ENCODE results near the gene TPCN1.

Gene TPCN1

DNA sequence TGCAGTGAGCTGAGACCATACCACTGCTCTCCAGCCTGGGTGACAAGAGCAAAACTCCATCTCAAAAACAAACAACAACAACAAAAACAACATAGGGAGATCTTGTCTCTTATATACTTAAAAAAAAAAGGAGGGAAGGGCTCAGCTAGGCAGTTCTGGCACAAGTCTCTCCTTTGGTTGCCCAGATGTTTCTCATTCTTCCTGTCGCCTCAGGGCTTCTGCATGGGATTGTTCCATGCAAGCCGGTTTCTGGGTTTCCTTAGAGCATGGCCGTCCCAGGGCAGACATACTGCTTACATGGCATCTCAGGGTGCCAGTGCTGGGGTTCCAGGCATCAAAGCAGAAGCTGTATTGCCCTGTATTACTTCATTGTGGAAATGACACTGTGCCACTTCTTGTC lies 118.8 kb downstream of the TPCN1 start:
- H3K4me2 ChIP-seq (ENCODE audit: low read length, poor library complexity, severe bottlenecking), result no peak overlapping the region
- no peak overlapping the region for H3K4ac ChIP-seq (ENCODE audit: low read depth in 1 of 2, low read length in 2 of 2)
- peaks cover 0 to 8% of the 10 kb centered on the region in 2 experiments for H3K27me3 ChIP-seq (ENCODE audit: control insufficient read depth in 1 of 2, insufficient read depth in 1 of 2, low read length in 2 of 2)
- no peak overlapping the region for H3K9ac ChIP-seq (ENCODE audit: low read length)
- no peak overlapping the region for H2BK15ac ChIP-seq (ENCODE audit: low read depth, poor library complexity, severe bottlenecking)
- no peak for DNase-seq
- no peak overlapping the region for H4K8ac ChIP-seq (ENCODE audit: low read length)
- no peak overlapping the region for H2AK5ac ChIP-seq (ENCODE audit: low read length, severe bottlenecking)
- H3K23ac ChIP-seq (ENCODE audit: low read length in 2 of 2), result no peak overlapping the region
- H3K18ac ChIP-seq (ENCODE audit: low read depth in 1 of 2, low read length in 2 of 2), result no peak overlapping the region
- H2BK12ac ChIP-seq (ENCODE audit: low read length in 2 of 2), result no peak overlapping the region
- H2BK5ac ChIP-seq (ENCODE audit: low read depth, low read length, poor library complexity, severe bottlenecking), result no peak overlapping the region
- peaks cover 1% of the 10 kb centered on the region for H3K4me1 ChIP-seq (ENCODE audit: control insufficient read depth, insufficient read depth, low read depth, low read length)
- WGBS, result 90% methylated on average over 3 of the region's 3 CpGs
- H3K9me3 ChIP-seq (ENCODE audit: control insufficient read depth, low read length), result no peaks in the 10 kb centered on the region
- no peak overlapping the region for H3K14ac ChIP-seq (ENCODE audit: low read length in 2 of 2)
- no peak overlapping the region for H3K27ac ChIP-seq (ENCODE audit: low read length, poor library complexity, severe bottlenecking)
- no peak overlapping the region for H2AFZ ChIP-seq (ENCODE audit: low read depth, low read length)
- no peak overlapping the region for H2BK120ac ChIP-seq (ENCODE audit: low read depth, low read length)
- H3K4me3 ChIP-seq (ENCODE audit: insufficient read depth in 1 of 2, low read depth in 1 of 2, low read length in 2 of 2), result no peak overlapping the region
- H3K36me3 ChIP-seq (ENCODE audit: control insufficient read depth in 1 of 2, insufficient read depth in 2 of 2, low read depth in 1 of 2, low read length in 2 of 2), result no peaks in the 10 kb centered on the region
- H4K91ac ChIP-seq (ENCODE audit: low read length), result no peak overlapping the region
- no peaks in the 10 kb centered on the region for H3K79me1 ChIP-seq (replicated peaks; ENCODE audit: low read length, poor library complexity, severe bottlenecking)

DNA sequence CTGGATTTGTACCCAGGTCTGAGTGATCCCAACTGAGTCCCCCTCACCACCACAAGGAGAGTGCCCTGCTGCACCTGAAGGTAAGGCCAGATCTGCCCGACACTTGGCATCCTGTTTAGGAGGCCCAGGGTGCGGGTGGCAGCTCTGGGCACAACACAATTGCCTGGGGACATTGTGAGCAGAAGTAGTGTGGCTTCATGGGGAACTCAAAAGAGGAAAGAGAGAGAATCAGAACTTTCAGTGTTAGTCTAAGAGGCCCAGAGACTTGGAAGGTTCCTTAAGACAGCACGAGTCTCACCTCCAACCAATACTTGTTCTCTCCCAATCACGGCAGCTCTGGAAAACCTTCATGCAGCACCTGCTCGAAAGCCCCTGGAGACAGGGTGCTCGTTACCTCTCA lies 120.3 kb downstream of the TPCN1 start:
- Histone ChIP-seq H2BK120ac (ENCODE audit: low read depth, low read length) (no peak overlapping the region), H3K27ac (ENCODE audit: low read length, poor library complexity, severe bottlenecking) (no peak overlapping the region), H2BK12ac (ENCODE audit: low read length in 2 of 2) (no peak overlapping the region), H2AK5ac (ENCODE audit: low read length, severe bottlenecking) (no peak overlapping the region), H4K91ac (ENCODE audit: low read length) (no peak overlapping the region), H2AFZ (ENCODE audit: low read depth, low read length) (no peak overlapping the region), H3K27me3 (ENCODE audit: control insufficient read depth in 1 of 2, insufficient read depth in 1 of 2, low read length in 2 of 2) (peaks cover 0 to 8% of the 10 kb centered on the region in 2 experiments), H2BK5ac (ENCODE audit: low read depth, low read length, poor library complexity, severe bottlenecking) (no peak overlapping the region), H3K4me2 (ENCODE audit: low read length, poor library complexity, severe bottlenecking) (no peak overlapping the region), H3K79me1 (replicated peaks; ENCODE audit: low read length, poor library complexity, severe bottlenecking) (no peaks in the 10 kb centered on the region), H3K9ac (ENCODE audit: low read length) (no peak overlapping the region), H3K9me3 (ENCODE audit: control insufficient read depth, low read length) (no peaks in the 10 kb centered on the region), H3K4me1 (ENCODE audit: control insufficient read depth, insufficient read depth, low read depth, low read length) (peaks cover 1% of the 10 kb centered on the region), H2BK15ac (ENCODE audit: low read depth, poor library complexity, severe bottlenecking) (no peak overlapping the region), H3K4me3 (ENCODE audit: insufficient read depth in 1 of 2, low read depth in 1 of 2, low read length in 2 of 2) (no peak overlapping the region), H3K14ac (ENCODE audit: low read length in 2 of 2) (no peak overlapping the region), H3K36me3 (ENCODE audit: control insufficient read depth in 1 of 2, insufficient read depth in 2 of 2, low read depth in 1 of 2, low read length in 2 of 2) (no peaks in the 10 kb centered on the region), H4K8ac (ENCODE audit: low read length) (no peak overlapping the region), H3K18ac (ENCODE audit: low read depth in 1 of 2, low read length in 2 of 2) (no peak overlapping the region), H3K23ac (ENCODE audit: low read length in 2 of 2) (no peak overlapping the region), H3K4ac (ENCODE audit: low read depth in 1 of 2, low read length in 2 of 2) (no peak overlapping the region)
- WGBS, result 93% methylated on average over 5 of the region's 6 CpGs
- no peak for DNase-seq

DNA sequence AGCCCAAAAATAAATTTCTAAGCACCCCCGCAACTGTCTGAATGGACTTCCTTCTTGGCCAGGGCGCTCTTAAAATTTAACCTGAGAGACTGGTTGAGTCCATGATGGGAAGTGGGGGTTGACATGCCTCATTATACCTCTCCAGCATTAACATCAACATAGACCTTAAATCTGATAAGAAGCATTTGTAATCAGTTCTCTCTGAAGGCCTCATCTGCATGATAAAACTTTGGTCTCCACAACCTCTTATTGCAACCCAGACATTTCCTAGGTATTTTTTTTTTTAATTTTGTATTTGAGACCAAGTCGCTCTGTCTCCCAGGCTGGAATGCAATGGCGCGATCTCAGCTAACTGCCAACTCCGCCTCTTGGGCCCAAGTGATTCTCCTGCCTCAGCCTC lies 124.1 kb downstream of the TPCN1 start:
- no peaks in the 10 kb centered on the region for H3K9me3 ChIP-seq (ENCODE audit: control insufficient read depth, low read length)
- H3K23ac ChIP-seq (ENCODE audit: low read length in 2 of 2), result no peak overlapping the region
- whole genome bisulfite sequencing, result 96% methylated on average over 5 of the region's 6 CpGs
- H3K14ac ChIP-seq (ENCODE audit: low read length in 2 of 2), result no peak overlapping the region
- H2BK120ac ChIP-seq (ENCODE audit: low read depth, low read length), result no peak overlapping the region
- peaks cover 1% of the 10 kb centered on the region for H3K4me1 ChIP-seq (ENCODE audit: control insufficient read depth, insufficient read depth, low read depth, low read length)
- no peak overlapping the region for H4K8ac ChIP-seq (ENCODE audit: low read length)
- H2AK5ac ChIP-seq (ENCODE audit: low read length, severe bottlenecking), result no peak overlapping the region
- H4K91ac ChIP-seq (ENCODE audit: low read length), result no peak overlapping the region
- H2AFZ ChIP-seq (ENCODE audit: low read depth, low read length), result no peak overlapping the region
- no peak overlapping the region for H3K27ac ChIP-seq (ENCODE audit: low read length, poor library complexity, severe bottlenecking)
- H3K9ac ChIP-seq (ENCODE audit: low read length), result no peak overlapping the region
- H2BK15ac ChIP-seq (ENCODE audit: low read depth, poor library complexity, severe bottlenecking), result no peak overlapping the region
- H3K4me2 ChIP-seq (ENCODE audit: low read length, poor library complexity, severe bottlenecking), result no peak overlapping the region
- H3K18ac ChIP-seq (ENCODE audit: low read depth in 1 of 2, low read length in 2 of 2), result no peak overlapping the region
- no peak overlapping the region for H2BK5ac ChIP-seq (ENCODE audit: low read depth, low read length, poor library complexity, severe bottlenecking)
- H2BK12ac ChIP-seq (ENCODE audit: low read length in 2 of 2), result no peak overlapping the region
- no peak overlapping the region for H3K4ac ChIP-seq (ENCODE audit: low read depth in 1 of 2, low read length in 2 of 2)
- no peak for DNase-seq
- no peaks in the 10 kb centered on the region for H3K36me3 ChIP-seq (ENCODE audit: control insufficient read depth in 1 of 2, insufficient read depth in 2 of 2, low read depth in 1 of 2, low read length in 2 of 2)
- H3K79me1 ChIP-seq (replicated peaks; ENCODE audit: low read length, poor library complexity, severe bottlenecking), result no peaks in the 10 kb centered on the region
- H3K27me3 ChIP-seq (ENCODE audit: control insufficient read depth in 1 of 2, insufficient read depth in 1 of 2, low read length in 2 of 2), result peaks cover 0 to 19% of the 10 kb centered on the region in 2 experiments
- H3K4me3 ChIP-seq (ENCODE audit: insufficient read depth in 1 of 2, low read depth in 1 of 2, low read length in 2 of 2), result no peak overlapping the region

DNA sequence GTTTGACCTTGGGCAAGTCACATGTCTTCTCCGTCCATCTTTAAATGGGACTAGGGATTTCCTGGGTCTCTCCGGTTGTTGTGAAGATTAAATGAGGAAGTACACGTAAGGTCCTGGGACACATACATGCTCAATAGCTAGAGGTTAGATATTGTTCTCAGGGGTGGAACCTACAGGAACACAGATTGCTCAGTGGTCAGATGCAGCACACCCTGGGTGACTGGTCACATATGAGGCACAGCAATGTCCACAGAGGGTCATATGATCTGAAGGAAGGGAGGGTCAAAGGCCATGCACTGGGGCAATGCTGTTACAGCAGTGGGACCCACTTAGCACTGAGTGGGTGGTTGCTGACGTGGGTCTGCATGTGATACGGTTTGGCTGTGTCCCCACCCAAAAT lies 125.1 kb downstream of the TPCN1 start:
- Histone ChIP-seq H3K18ac (ENCODE audit: low read depth in 1 of 2, low read length in 2 of 2) (no peak overlapping the region), H2AK5ac (ENCODE audit: low read length, severe bottlenecking) (no peak overlapping the region), H3K36me3 (ENCODE audit: control insufficient read depth in 1 of 2, insufficient read depth in 2 of 2, low read depth in 1 of 2, low read length in 2 of 2) (no peaks in the 10 kb centered on the region), H3K4me1 (ENCODE audit: control insufficient read depth, insufficient read depth, low read depth, low read length) (peaks cover 1% of the 10 kb centered on the region), H3K14ac (ENCODE audit: low read length in 2 of 2) (no peak overlapping the region), H4K91ac (ENCODE audit: low read length) (no peak overlapping the region), H2AFZ (ENCODE audit: low read depth, low read length) (no peak overlapping the region), H3K9ac (ENCODE audit: low read length) (no peak overlapping the region), H2BK5ac (ENCODE audit: low read depth, low read length, poor library complexity, severe bottlenecking) (no peak overlapping the region), H4K8ac (ENCODE audit: low read length) (peak overlapping the region; percentile 35), H3K9me3 (ENCODE audit: control insufficient read depth, low read length) (no peaks in the 10 kb centered on the region), H3K4me2 (ENCODE audit: low read length, poor library complexity, severe bottlenecking) (no peak overlapping the region), H3K27me3 (ENCODE audit: control insufficient read depth in 1 of 2, insufficient read depth in 1 of 2, low read length in 2 of 2) (peaks cover 0 to 15% of the 10 kb centered on the region in 2 experiments), H2BK12ac (ENCODE audit: low read length in 2 of 2) (no peak overlapping the region), H3K79me1 (replicated peaks; ENCODE audit: low read length, poor library complexity, severe bottlenecking) (no peaks in the 10 kb centered on the region), H2BK15ac (ENCODE audit: low read depth, poor library complexity, severe bottlenecking) (no peak overlapping the region), H3K4ac (ENCODE audit: low read depth in 1 of 2, low read length in 2 of 2) (no peak overlapping the region), H3K27ac (ENCODE audit: low read length, poor library complexity, severe bottlenecking) (no peak overlapping the region), H2BK120ac (ENCODE audit: low read depth, low read length) (no peak overlapping the region), H3K4me3 (ENCODE audit: insufficient read depth in 1 of 2, low read depth in 1 of 2, low read length in 2 of 2) (no peak overlapping the region), H3K23ac (ENCODE audit: low read length in 2 of 2) (no peak overlapping the region)
- DNase-seq, result no peak
- 94% methylated on average over 4 of the region's 5 CpGs for WGBS

Data from mesenchymal stem cell (in vitro differentiated cells and primary cell).